GM12874 (cell line): ENCODE results near the gene MATR3.

ENCODE experiments used
- CTCF ChIP-seq: IDR thresholded peaks from 2 replicates; pipeline ENCODE4 v1.5.1; 2011; ENCODE audit warnings: low read depth, mild to moderate bottlenecking, control low read depth, low read length, moderate library complexity; ENCODE audit not compliant: insufficient read depth

MATR3 gene

DNA sequence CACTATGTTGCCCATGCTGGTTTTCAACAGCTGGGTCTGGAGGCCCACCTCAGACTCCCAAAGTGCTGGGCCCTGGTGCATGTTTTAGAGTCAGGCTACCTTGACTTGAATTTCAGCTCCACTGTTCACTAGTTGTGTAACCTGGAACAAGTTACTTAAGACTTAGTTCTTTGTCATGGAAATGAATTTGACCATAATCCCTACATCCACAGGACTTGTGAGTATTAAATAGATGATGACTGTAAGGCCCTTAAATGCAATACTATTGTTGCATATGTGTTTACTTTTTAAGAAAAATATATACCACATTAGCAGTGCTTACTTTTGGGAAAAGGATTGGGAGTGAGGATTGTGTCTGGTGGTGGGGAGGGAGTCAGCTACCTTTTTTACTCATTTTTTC, 64.5 kb downstream of the MATR3 start:
- TF ChIP-seq CTCF = no peak

DNA sequence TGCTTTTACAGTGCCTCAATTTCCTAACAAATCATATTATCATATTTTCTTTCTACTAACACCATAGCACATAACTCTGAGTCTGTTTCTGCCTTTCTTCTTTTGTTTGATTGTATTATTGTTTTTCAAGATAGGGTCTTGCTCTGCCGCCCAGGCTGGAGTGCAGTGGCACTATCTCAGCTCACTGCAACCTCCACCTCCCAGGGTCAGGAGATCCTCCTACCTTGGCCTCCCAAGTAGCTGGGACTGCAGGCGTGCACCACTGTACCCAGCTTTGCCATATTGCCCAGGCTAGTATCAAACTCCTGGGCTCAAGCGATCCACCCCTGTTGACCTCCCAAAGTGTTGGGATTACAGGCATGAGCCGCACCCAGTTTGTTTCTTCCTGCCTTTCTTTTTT, 66.8 kb downstream of the MATR3 start:
- TF ChIP-seq CTCF = no peak

- TF ChIP-seq CTCF = no peak
Observed at GRCh38 chr5:139361835-139362429, 68.4 kb downstream of the MATR3 start.

DNA sequence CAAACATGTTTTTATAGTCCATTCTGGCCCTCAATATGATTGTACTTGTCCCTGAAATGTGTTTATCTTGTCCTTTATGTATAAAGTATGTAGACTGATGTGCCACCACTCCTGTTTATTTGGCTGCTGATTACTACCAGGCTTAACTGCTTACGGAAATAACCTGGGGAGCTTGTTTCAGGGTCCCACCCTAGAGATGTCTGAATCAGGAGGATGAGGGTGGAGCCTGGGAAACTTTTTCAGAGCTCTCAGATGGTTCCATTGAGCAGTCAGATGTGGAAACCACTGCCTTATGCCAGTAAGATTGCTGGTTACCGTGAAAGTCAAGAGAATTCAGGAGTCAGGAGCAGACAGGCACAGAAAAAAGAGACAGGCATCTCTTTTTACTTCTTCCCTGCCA, 70.4 kb downstream of the MATR3 start:
- no peak for TF ChIP-seq CTCF

GRCh38 chr5:139364466-139364865, 70.9 kb downstream of the MATR3 start:
- no peak for TF ChIP-seq CTCF

DNA sequence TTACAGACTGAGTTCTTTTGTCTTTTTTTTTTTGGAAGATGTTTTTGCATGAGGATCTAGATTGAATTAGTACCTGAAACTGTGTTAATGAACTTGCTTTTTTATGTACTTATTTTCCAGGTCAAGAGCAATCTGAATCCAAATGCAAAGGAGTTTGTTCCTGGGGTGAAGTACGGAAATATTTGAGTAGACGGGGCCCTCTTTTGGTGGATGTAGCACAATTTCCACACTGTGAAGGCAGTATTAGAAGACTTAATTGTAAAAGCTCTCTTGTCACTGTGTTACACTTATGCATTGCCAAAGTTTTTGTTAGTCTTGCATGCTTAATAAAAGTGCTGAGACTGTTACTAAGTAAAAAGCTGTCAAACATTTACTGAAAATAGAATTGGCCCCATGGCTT, 75.1 kb downstream of the MATR3 start:
- no peak for TF ChIP-seq CTCF

DNA sequence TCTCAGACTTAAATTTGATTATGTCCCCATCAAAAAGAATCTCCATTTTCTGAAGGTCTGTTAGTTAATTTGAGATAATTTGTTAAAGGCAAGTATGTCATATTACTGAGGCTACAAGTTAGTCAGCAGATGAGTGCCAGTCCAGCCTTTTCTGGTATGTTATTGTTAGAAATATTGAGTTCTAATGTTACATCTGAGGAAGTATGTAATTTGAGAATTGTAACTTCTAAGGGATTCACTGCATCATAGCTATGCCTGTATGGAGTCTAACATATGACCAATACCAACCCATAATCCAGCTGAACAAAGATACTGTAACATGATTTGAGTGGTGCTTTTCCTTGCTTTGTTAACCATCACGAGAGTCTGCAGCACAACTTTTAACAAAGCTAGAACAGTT, 75.6 kb downstream of the MATR3 start:
- TF ChIP-seq CTCF = no peak
